Parathyroid adenoma (tissue), 2 donors: Measurements from ENCODE around the gene ZNF436.

Experiments used
- H2AFZ ChIP-seq: fragments of 300-600 bp; sonication (generic); one replicate; pipeline ENCODE4 v1.7.0; 2017; ENCODE audit warnings: antibody characterized with exemption, mild to moderate bottlenecking
- H3K27ac ChIP-seq: fragments of 300-600 bp; sonication (generic); one replicate; pipeline ENCODE4 v1.7.0; 2017
- H3K27me3 ChIP-seq: fragments of 300-600 bp; sonication (generic); one replicate; pipeline ENCODE4 v1.7.0; 2017; ENCODE audit warnings: low read length; ENCODE audit not compliant: control insufficient read depth, insufficient read depth
- H3K36me3 ChIP-seq: fragments of 300-600 bp; sonication (generic); one replicate; pipeline ENCODE4 v1.7.0; 2017; ENCODE audit warnings: low read length; ENCODE audit not compliant: control insufficient read depth, insufficient read depth
- H3K4me1 ChIP-seq: fragments of 300-600 bp; sonication (generic); one replicate; pipeline ENCODE4 v1.7.0; 2017; ENCODE audit warnings: control low read depth
- H3K4me2 ChIP-seq: fragments of 300-600 bp; sonication (generic); one replicate; pipeline ENCODE4 v1.7.0; 2017; ENCODE audit warnings: low read length
- H3K4me3 ChIP-seq: fragments of 300-600 bp; sonication (generic); one replicate; pipeline ENCODE4 v1.7.0; 2017; ENCODE audit warnings: low read depth, low read length
- H3K79me2 ChIP-seq: fragments of 300-600 bp; sonication (generic); one replicate; pipeline ENCODE4 v1.7.0; 2017; ENCODE audit warnings: control low read depth
- H3K9ac ChIP-seq: fragments of 300-600 bp; sonication (generic); one replicate; pipeline ENCODE4 v1.7.0; 2017; ENCODE audit warnings: mild to moderate bottlenecking
- H3K9me3 ChIP-seq: fragments of 300-600 bp; sonication (generic); one replicate; pipeline ENCODE4 v1.7.0; 2017; ENCODE audit warnings: low read length; ENCODE audit not compliant: control insufficient read depth
- CTCF ChIP-seq: fragments of 300-600 bp; sonication (generic); IDR thresholded peaks from one replicate; pipeline ENCODE4 v1.7.0; 2017; ENCODE audit warnings: antibody characterized with exemption, mild to moderate bottlenecking
- donor health status: primary hyperparathyroidism.

The ZNF436 gene

GRCh38 chr1:23407016-23407630 is 37.5 kb upstream of the ZNF436 start:
- no peak overlapping the region for H3K27ac ChIP-seq
- H3K4me1 ChIP-seq, result peaks cover 7% of the 10 kb centered on the region
- no peak for TF ChIP-seq CTCF

DNA sequence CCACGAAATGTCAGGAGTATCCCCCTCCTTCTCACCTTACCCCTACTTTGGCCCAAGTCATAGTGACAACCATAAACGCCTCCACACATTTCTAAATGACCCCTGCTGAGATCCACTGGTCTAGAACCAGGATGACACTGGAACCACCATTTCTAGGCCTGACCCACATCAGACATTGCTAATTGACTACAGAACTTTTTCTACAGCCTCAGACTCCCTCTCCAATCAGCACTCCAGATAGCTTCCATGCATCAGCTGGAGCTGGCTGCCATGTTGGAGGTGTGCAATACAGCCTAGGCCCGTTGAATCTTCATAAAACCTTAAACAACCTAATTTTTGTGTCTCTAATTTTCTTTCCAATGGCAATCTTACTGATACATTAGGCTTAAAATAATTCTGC is 36.3 kb upstream of the ZNF436 start:
- no peak for TF ChIP-seq CTCF
- H3K79me2 ChIP-seq, result no peaks in the 10 kb centered on the region
- peaks cover 7% of the 10 kb centered on the region for H3K4me1 ChIP-seq
- H2AFZ ChIP-seq, result no peak overlapping the region
- H3K9me3 ChIP-seq, result no peaks in the 10 kb centered on the region
- no peak overlapping the region for H3K4me2 ChIP-seq
- H3K9ac ChIP-seq, result no peak overlapping the region
- H3K27me3 ChIP-seq, result no peaks in the 10 kb centered on the region
- H3K4me3 ChIP-seq, result no peak overlapping the region
- no peak overlapping the region for H3K27ac ChIP-seq
- no peaks in the 10 kb centered on the region for H3K36me3 ChIP-seq

More at GRCh38 chr1:23407016-23407630, 37.5 kb upstream of the ZNF436 start:
- Histone ChIP-seq H3K9me3 (no peaks in the 10 kb centered on the region), H3K4me2 (no peak overlapping the region), H3K36me3 (no peaks in the 10 kb centered on the region), H3K4me3 (no peak overlapping the region), H3K9ac (no peak overlapping the region), H2AFZ (no peak overlapping the region), H3K27me3 (no peaks in the 10 kb centered on the region), H3K79me2 (no peaks in the 10 kb centered on the region)

GRCh38 chr1:23403735-23404486 is 34.3 kb upstream of the ZNF436 start:
- peak overlapping the region; percentile 45 for H3K4me2 ChIP-seq
- H3K4me3 ChIP-seq, result no peak overlapping the region
- H3K36me3 ChIP-seq, result no peaks in the 10 kb centered on the region
- H3K4me1 ChIP-seq, result peaks cover 7% of the 10 kb centered on the region
- TF ChIP-seq CTCF, result peak; percentile 86
- H3K27ac ChIP-seq, result peak overlapping the region; percentile 45
- peak overlapping the region; percentile 60 for H2AFZ ChIP-seq
- H3K9me3 ChIP-seq, result no peaks in the 10 kb centered on the region
- H3K27me3 ChIP-seq, result no peaks in the 10 kb centered on the region
- H3K9ac ChIP-seq, result no peak overlapping the region
- H3K79me2 ChIP-seq, result no peaks in the 10 kb centered on the region

- H3K4me3 ChIP-seq, result no peak overlapping the region
- peak overlapping the region; percentile 45 for H3K27ac ChIP-seq
- no peak overlapping the region for H2AFZ ChIP-seq
- H3K4me1 ChIP-seq, result peaks cover 7% of the 10 kb centered on the region
- H3K27me3 ChIP-seq, result no peaks in the 10 kb centered on the region
- no peaks in the 10 kb centered on the region for H3K36me3 ChIP-seq
- no peaks in the 10 kb centered on the region for H3K9me3 ChIP-seq
- H3K4me2 ChIP-seq, result peak overlapping the region; percentile 45
- H3K9ac ChIP-seq, result no peak overlapping the region
- no peaks in the 10 kb centered on the region for H3K79me2 ChIP-seq
- no peak for TF ChIP-seq CTCF
These were observed 33.7 kb upstream of the ZNF436 start for GRCh38 chr1:23403355-23403734.

DNA sequence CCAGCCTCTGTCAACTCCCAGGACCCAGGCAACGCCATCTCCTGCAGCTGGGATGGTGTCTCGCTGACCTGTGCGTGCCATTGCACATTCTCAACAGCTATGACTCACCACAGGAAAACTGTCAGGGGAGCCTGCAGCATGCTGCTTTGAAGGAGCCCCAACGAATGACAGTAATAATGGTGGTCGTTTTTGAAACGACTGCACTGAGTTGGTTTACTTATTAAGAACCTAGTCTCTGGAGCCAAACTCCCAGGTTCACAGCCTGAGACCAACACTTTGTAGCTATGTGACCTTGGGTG is 33.4 kb upstream of the ZNF436 start:
- H2AFZ ChIP-seq, result no peak overlapping the region
- no peak overlapping the region for H3K9ac ChIP-seq
- H3K4me3 ChIP-seq, result no peak overlapping the region
- H3K4me2 ChIP-seq, result no peak overlapping the region
- no peaks in the 10 kb centered on the region for H3K79me2 ChIP-seq
- peaks cover 7% of the 10 kb centered on the region for H3K4me1 ChIP-seq
- H3K9me3 ChIP-seq, result no peaks in the 10 kb centered on the region
- no peaks in the 10 kb centered on the region for H3K36me3 ChIP-seq
- peak overlapping the region; percentile 45 for H3K27ac ChIP-seq
- H3K27me3 ChIP-seq, result no peaks in the 10 kb centered on the region
- no peak for TF ChIP-seq CTCF
